ENCODE results near the gene PLAGL2. TPM values are rescaled to one million over a fixed set of nuclear protein-coding genes. Genes with fewer than 3 reads are reported as not detected.

Gene PLAGL2
- total and polyA plus RNA-seq, 2 of the 4 experiments (the other 2 are of a cell fraction) = 2.9 to 7.7 TPM

- Histone ChIP-seq H3K14ac (replicated peaks; ENCODE audit: low read depth, low read length) (no peak overlapping the region), H3K4ac (ENCODE audit: low read depth, low read length) (no peak overlapping the region), H3K27me3 (ENCODE audit: control insufficient read depth, insufficient read depth, low read length) (no peaks in the 10 kb centered on the region), H3K23ac (ENCODE audit: low read depth, low read length) (no peak overlapping the region), H2AFZ (replicated peaks; ENCODE audit: low read length, poor library complexity) (no peak overlapping the region), H3K79me1 (ENCODE audit: low read depth in 1 of 2, low read length in 2 of 2) (no peaks in the 10 kb centered on the region), H4K20me1 (ENCODE audit: insufficient read depth, low read length) (no peaks in the 10 kb centered on the region), H3K27ac (ENCODE audit: insufficient read depth, low read length) (no peak overlapping the region), H2BK20ac (ENCODE audit: low read depth, low read length) (no peak overlapping the region), H2BK120ac (ENCODE audit: low read depth, low read length) (no peak overlapping the region), H3K36me3 (ENCODE audit: control insufficient read depth, insufficient read depth, low read length) (peaks cover 19% of the 10 kb centered on the region), H3K56ac (ENCODE audit: extremely low read depth, insufficient read depth, low read length) (no peak overlapping the region), H4K91ac (ENCODE audit: insufficient read depth, low read depth, low read length) (no peak overlapping the region), H3K9ac (ENCODE audit: low read depth, low read length) (no peak overlapping the region), H2BK5ac (ENCODE audit: low read depth, low read length, poor library complexity, severe bottlenecking) (no peak overlapping the region), H2AK5ac (ENCODE audit: low read depth, low read length) (no peak overlapping the region), H2AK9ac (replicated peaks; ENCODE audit: low read depth, low read length, poor library complexity) (no peak overlapping the region), H3K4me3 (ENCODE audit: insufficient read depth, low read depth, low read length) (no peak overlapping the region), H4K8ac (ENCODE audit: low read depth in 2 of 2, low read length in 2 of 2) (no peak overlapping the region), H3K4me2 (ENCODE audit: low read depth, low read length) (no peak overlapping the region), H2BK15ac (ENCODE audit: low read depth, low read length) (no peak overlapping the region), H3K18ac (ENCODE audit: low read depth, low read length) (no peak overlapping the region), H3K9me3 (ENCODE audit: control insufficient read depth, insufficient read depth, low read length) (no peaks in the 10 kb centered on the region), H4K5ac (ENCODE audit: low read depth, low read length) (no peak overlapping the region), H3K4me1 (ENCODE audit: control insufficient read depth, insufficient read depth, low read length) (peaks cover 4% of the 10 kb centered on the region; the same call in 1 of the 2 replicates), H3K9me1 (ENCODE audit: insufficient read depth, low read length) (no peaks in the 10 kb centered on the region)
- DNase-seq (no peak), ATAC-seq (ENCODE audit: low read depth) (no peak)
- intact Hi-C loops (cut with micrococcal nuclease) = no loop called here
- ChIA-PET CTCF (no interaction called here), POLR2A (ENCODE audit: unreplicated experiment) (no interaction called here)
- BruUV-seq (replicated peaks) = no TSS peak
- in situ Hi-C loops (cut with MboI; ENCODE audit: low sequenced_read_pairs) = no loop called here
- TF ChIP-seq ELK1 (IDR thresholded peaks at IDR 0.05; ENCODE audit: borderline replicate concordance, low read depth, low read length) = no peak
- TF ChIP-seq USF2 (IDR thresholded peaks at IDR 0.05; ENCODE audit: low read depth, low read length) = no peak
- TF ChIP-seq POLR2A (IDR thresholded peaks at IDR 0.05; ENCODE audit: low read depth, low read length) = no peak
- TF ChIP-seq RCOR1 (IDR thresholded peaks at IDR 0.05; ENCODE audit: insufficient replicate concordance, low read length) = no peak
- TF ChIP-seq RAD21 (IDR thresholded peaks at IDR 0.05; ENCODE audit: low read length) = no peak
- no peak for TF ChIP-seq MAFK (IDR thresholded peaks at IDR 0.05; ENCODE audit: low read depth, low read length)
- TF ChIP-seq BHLHE40 (IDR thresholded peaks at IDR 0.05; ENCODE audit: low read depth, low read length) = no peak
- no peak for TF ChIP-seq SMC3 (IDR thresholded peaks at IDR 0.05; ENCODE audit: low read depth, low read length)
- no peak for TF ChIP-seq RFX5 (IDR thresholded peaks at IDR 0.05; ENCODE audit: low read depth, low read length)
- no peak for TF ChIP-seq MXI1 (IDR thresholded peaks at IDR 0.05; ENCODE audit: borderline replicate concordance, low read depth, low read length)
- TF ChIP-seq MAZ (IDR thresholded peaks at IDR 0.05; ENCODE audit: borderline replicate concordance, low read depth, low read length) = no peak
- TF ChIP-seq CHD1 (IDR thresholded peaks at IDR 0.05; ENCODE audit: low read depth, low read length) = no peak
- no peak for TF ChIP-seq CTCF (conservative IDR thresholded peaks at IDR 0.05; ENCODE audit: low read depth, low read length)
- 69% methylated on average over 4 of the region's 9 CpGs; no CpG with 5 or more reads in 1 of the 2 experiments for WGBS, 2 experiments (ENCODE audit: extremely low coverage in 2 of 2, insufficient read length in 1 of 2)
- dilution Hi-C loops (cut with HindIII; ENCODE audit: low sequenced_read_pairs, unreplicated experiment) = no loop called here
Observed at GRCh38 chr20:32238483-32239425, 31.2 kb upstream of the PLAGL2 start.

Data from IMR-90 (cell line).